K562 (cell line): ENCODE data around the gene MEOX1. TPM values are rescaled to one million over a fixed set of nuclear protein-coding genes. Genes with fewer than 3 reads are reported as not detected.

Experiments used
- AFF1 ChIP-seq, 2 experiments: fragments of 450-650 bp; IDR thresholded peaks; 2 replicates each; pipeline ENCODE4 v1.6.1; 2018; ENCODE audit warnings: mild to moderate bottlenecking in 2 of 2, low read depth in 1 of 2; ENCODE audit not compliant: partially characterized antibody in 2 of 2
- CC2D1A ChIP-seq: fragments of 450-650 bp; IDR thresholded peaks from 2 replicates; pipeline ENCODE4 v1.6.1; 2017; ENCODE audit warnings: mild to moderate bottlenecking
- FOS ChIP-seq: IDR thresholded peaks from 3 replicates; pipeline ENCODE4 v1.6.1; 2011; ENCODE audit not compliant: insufficient read length; ENCODE audit errors: extremely low read depth
- SIN3B ChIP-seq: fragments of 450-650 bp; IDR thresholded peaks from 2 replicates; pipeline ENCODE4 v1.6.1; 2017; ENCODE audit warnings: low read depth, mild to moderate bottlenecking, moderate library complexity
- ZBTB40 ChIP-seq, 2 experiments: fragments of 450-650 bp in 1 of 2; sonication (generic) in 1 of 2; formaldehyde crosslinking in 1 of 2; IDR thresholded peaks; 2 replicates each; pipeline versions ENCODE4 v1.7.1 to v1.9.0; 2016 to 2022; ENCODE audit warnings: inconsistent platforms in 1 of 2, mild to moderate bottlenecking in 1 of 2, missing genetic modification reagents in 1 of 2
- polyA plus RNA-seq, 8 experiments: library from polyadenylated mRNA; depleted of rRNA in 4 of 8; stranded (reverse) in 5 of 8; unstranded in 3 of 8; fragments of >200 nt; fragmentation: Nextera tagmentation in 2 of 8; fragmentation: Illumina TruSeq in 1 of 8; extraction: Ambion mirVana in 2 of 8; extraction: Trizol in 1 of 8; gene quantifications; 2 replicates each; pipeline versions ENCODE4 v1.2.1 to v1.2.3, GENCODE V29; 2011 to 2014; ENCODE audit warnings: inconsistent platforms in 1 of 8, missing spikeins in 1 of 8
- total RNA-seq, 7 experiments: library from RNA; depleted of rRNA in 6 of 7; stranded (reverse); fragments of >200 nt in 6 of 7; fragmentation: Illumina TruSeq in 2 of 7; extraction: Trizol in 2 of 7; gene quantifications; 2 replicates each; pipeline versions ENCODE4 v1.2.1 to v1.2.3, GENCODE V29; 2011 to 2021; ENCODE audit warnings: low replicate concordance in 1 of 7

The MEOX1 gene
- total and polyA plus RNA-seq, 9 of the 15 experiments (the other 6 are each of a cell fraction or from before 2014, with no cell fraction given) = not detected

GRCh38 chr17:43703630-43704029 lies 41.9 kb upstream of the MEOX1 start (continued):
- TF ChIP-seq AFF1 (IDR thresholded peaks at IDR 0.05; ENCODE audit: low read depth in 1 of 2, partially characterized antibody in 2 of 2) = no peak
- no peak for TF ChIP-seq SIN3B
- no peak for TF ChIP-seq ZBTB40 (IDR thresholded peaks at IDR 0.05)
- TF ChIP-seq ZBTB40 (CRISPR knock-in tag; IDR thresholded peaks at IDR 0.05) = no peak
- no peak for TF ChIP-seq CC2D1A
- no peak for TF ChIP-seq FOS
